GM18873 (cell line): ENCODE data around the gene S100A14.

ENCODE experiments used
- ATAC-seq: cut with Tn5 transposase; IDR thresholded peaks from one replicate; pipeline ENCODE4 v1.9.1; 2021; ENCODE audit warnings: mild to moderate bottlenecking, moderate library complexity, moderate number of reproducible peaks; ENCODE audit not compliant: unreplicated experiment, low FRiP score

Gene S100A14

DNA sequence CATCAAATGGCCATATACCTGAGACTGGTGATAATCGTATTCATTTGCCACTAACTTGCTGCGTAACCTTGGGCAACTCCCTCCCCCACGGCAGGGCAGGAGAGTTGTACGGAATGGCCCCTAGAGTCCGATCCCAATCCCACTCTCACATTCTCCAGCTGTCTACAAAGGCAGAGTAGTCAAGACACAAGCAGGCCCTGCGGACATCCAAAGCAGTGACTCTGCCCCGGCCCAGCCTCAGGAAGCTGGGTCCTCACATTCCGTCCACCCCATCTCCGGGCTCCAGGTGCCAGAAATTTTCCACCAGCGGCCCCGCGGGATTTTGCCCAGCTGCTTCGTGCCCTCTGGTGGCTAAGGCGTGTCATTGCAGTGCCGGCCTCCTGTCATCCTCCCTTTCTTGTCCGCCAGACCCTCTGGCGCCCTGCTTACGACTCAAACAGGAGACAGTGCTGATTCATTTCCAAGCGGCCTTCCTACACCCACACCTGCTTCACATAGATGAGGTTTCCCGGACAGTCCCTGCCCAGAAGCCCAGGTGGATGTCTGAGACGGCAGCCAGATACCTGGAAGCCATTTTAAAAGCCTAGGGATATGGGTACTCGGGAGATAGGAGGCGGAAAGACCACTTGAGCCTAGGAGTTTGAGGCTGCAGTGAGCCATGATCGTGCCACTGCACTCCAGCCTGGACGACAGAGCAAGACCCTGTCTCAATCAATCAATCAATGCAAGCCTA is 47.6 kb downstream of the S100A14 start:
- ATAC-seq, result no peak

- no peak for ATAC-seq
These were observed 48.3 kb downstream of the S100A14 start for GRCh38 chr1:153567621-153568366.

- no peak for ATAC-seq
These were observed 49.4 kb downstream of the S100A14 start for GRCh38 chr1:153566414-153567371.

DNA sequence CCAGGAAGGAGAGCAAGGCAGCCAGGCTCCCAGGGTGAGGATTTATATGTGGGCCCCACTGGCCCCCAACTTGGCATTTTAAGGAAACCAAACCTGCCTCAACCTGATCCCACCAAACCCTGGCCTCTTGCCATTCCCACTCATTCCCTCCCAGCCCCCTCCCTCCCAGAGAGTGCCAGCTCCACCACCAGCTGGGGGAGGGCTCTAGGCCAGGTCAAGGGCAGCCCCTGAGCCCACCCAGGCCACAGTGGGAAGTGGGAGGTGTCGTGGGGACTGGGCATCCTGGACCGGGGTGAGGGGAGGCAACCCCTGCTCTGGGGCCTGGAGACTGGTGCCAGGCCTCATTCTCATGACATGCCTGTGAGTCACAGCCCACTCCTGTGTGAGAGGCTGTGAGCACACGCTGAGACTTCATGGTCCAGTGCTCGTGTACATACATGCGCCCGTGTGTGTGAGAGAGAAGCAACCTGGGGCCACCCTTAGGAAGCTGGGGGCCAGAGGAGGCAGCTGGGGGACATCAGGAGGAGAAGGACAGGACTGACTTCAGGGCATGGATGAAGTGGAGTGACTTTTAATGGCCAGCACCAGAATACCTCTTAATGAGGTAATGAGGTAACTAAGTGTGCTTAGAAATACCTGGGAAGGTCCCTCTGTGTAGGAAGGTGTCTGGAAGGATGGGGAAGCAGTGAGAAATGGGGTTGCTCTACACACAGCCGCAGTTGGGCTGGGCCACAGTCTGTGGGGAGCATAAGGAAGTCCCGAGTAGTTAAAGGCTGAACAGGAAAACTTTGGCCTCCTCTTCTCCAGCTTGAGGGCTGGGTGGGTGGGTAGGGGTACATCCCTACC is 50.4 kb downstream of the S100A14 start, which contains the start of gene S100A2:
Gene S100A2, minus strand, starts transcription at position 316 of the 846 bp plus-strand sequence. CDS start 1,967 bp downstream, outside the sequence.
- ATAC-seq, result no peak
